BJ (cell line): Measurements from ENCODE around the gene GPR62. TPM values are rescaled to one million over a fixed set of nuclear protein-coding genes. Genes with fewer than 3 reads are reported as not detected.

Experiments used
- CTCF ChIA-PET: fragments of 350-600 bp; formaldehyde crosslinking; extraction: SDS; loops from one replicate; lab custom pipeline; 2021; ENCODE audit warnings: antibody characterized with exemption, inconsistent platforms; lab: Yijun Ruan, JAX
- POLR2A ChIA-PET: fragments of 300-600 bp; sonication (Branson Sonifier 250); formaldehyde crosslinking; extraction: SDS; loops from one replicate; lab custom pipeline; 2021; ENCODE audit warnings: antibody characterized with exemption; lab: Charles Lee
- DNase-seq: peaks from one replicate; pipeline ENCODE4 v3.0.0-alpha.2; 2011; ENCODE audit warnings: low read depth
- H3K27me3 ChIP-seq: 2 replicates; pipeline ENCODE4 v1.6.0; 2011; ENCODE audit warnings: low read length; ENCODE audit not compliant: control insufficient read depth, insufficient read depth
- H3K36me3 ChIP-seq: 2 replicates; pipeline ENCODE4 v1.5.1; 2011; ENCODE audit warnings: low read length; ENCODE audit not compliant: control insufficient read depth, insufficient read depth
- H3K4me3 ChIP-seq: 2 replicates; pipeline ENCODE4 v1.5.1; 2011; ENCODE audit warnings: low read depth, mild to moderate bottlenecking, control low read depth, low read length
- CTCF ChIP-seq: IDR thresholded peaks from 2 replicates; pipeline ENCODE4 v1.5.1; 2011; ENCODE audit warnings: low read depth, mild to moderate bottlenecking, control low read depth, inconsistent platforms, low read length, moderate library complexity; ENCODE audit not compliant: insufficient read depth
- polyA plus RNA-seq: library from polyadenylated mRNA; depleted of rRNA; stranded (reverse); fragments of >200 nt; gene quantifications from 2 replicates; pipeline ENCODE4 v1.2.3, GENCODE V29; 2011

The GPR62 gene
- polyA plus RNA-seq, 1 experiment, result not detected

GRCh38 chr3:51977446-51978142 lies 22.4 kb downstream of the GPR62 start:
- Histone ChIP-seq H3K36me3 (peaks cover 3% of the 10 kb centered on the region; the same call in 1 of the 2 replicates), H3K4me3 (no peak overlapping the region), H3K27me3 (no peaks in the 10 kb centered on the region)
- ChIA-PET POLR2A (no interaction called here), CTCF (interaction anchor here (4.3 kb wide), 1 partner anchor 35 kb away, joined by 17 read pairs; the partner anchor contains the start of genes PARP3 and RRP9)
- TF ChIP-seq CTCF, result no peak
- no peak for DNase-seq

- no peaks in the 10 kb centered on the region for H3K27me3 ChIP-seq
- TF ChIP-seq CTCF, result no peak
- H3K36me3 ChIP-seq, result peaks cover 3% of the 10 kb centered on the region; the same call in 1 of the 2 replicates
- DNase-seq, result no peak
- H3K4me3 ChIP-seq, result no peak overlapping the region
- CTCF ChIA-PET, result interaction anchor here (4.3 kb wide), 1 partner anchor 36 kb away, joined by 17 read pairs; the partner anchor contains the start of genes PARP3 and RRP9
- POLR2A ChIA-PET, result no interaction called here
Observed at GRCh38 chr3:51978143-51978502, 22.9 kb downstream of the GPR62 start.

- Histone ChIP-seq H3K36me3 (peaks cover 3% of the 10 kb centered on the region; the same call in 1 of the 2 replicates), H3K4me3 (no peak overlapping the region), H3K27me3 (no peaks in the 10 kb centered on the region)
- POLR2A ChIA-PET, result no interaction called here
- CTCF ChIA-PET, result interaction anchor here (4.3 kb wide), 1 partner anchor 38 kb away, joined by 17 read pairs; the partner anchor contains the start of genes PARP3 and RRP9
- TF ChIP-seq CTCF, result no peak
- no peak for DNase-seq
Observed at GRCh38 chr3:51980253-51980652, 25.1 kb downstream of the GPR62 start.

- Histone ChIP-seq H3K36me3 (peaks cover 3% of the 10 kb centered on the region; the same call in 1 of the 2 replicates), H3K4me3 (peak overlapping the region; percentile 54), H3K27me3 (no peaks in the 10 kb centered on the region)
- ChIA-PET POLR2A (interaction anchor here (0.8 kb wide), 1 partner anchor 41 kb away, joined by 3 read pairs; the partner anchor contains the start of gene RRP9), CTCF (interaction anchor here (0.6 to 4.5 kb wide), 10 partner anchors 8 to 430 kb away, joined by 3 to 42 read pairs (median 6); partner anchors contain the start of genes ABHD14A, ABHD14B, PARP3 and RPL29)
- TF ChIP-seq CTCF, result peak; percentile 59
- DNase-seq, result no peak
Observed at GRCh38 chr3:51982352-51982837, 27.2 kb downstream of the GPR62 start.
